Measurements from ENCODE around the gene CYS1. TPM values are rescaled to one million over a fixed set of nuclear protein-coding genes. Genes with fewer than 3 reads are reported as not detected.

The CYS1 gene
- total RNA-seq, 1 experiment from 2014 or later = 3.7 TPM

- TF ChIP-seq, protein P1, sequence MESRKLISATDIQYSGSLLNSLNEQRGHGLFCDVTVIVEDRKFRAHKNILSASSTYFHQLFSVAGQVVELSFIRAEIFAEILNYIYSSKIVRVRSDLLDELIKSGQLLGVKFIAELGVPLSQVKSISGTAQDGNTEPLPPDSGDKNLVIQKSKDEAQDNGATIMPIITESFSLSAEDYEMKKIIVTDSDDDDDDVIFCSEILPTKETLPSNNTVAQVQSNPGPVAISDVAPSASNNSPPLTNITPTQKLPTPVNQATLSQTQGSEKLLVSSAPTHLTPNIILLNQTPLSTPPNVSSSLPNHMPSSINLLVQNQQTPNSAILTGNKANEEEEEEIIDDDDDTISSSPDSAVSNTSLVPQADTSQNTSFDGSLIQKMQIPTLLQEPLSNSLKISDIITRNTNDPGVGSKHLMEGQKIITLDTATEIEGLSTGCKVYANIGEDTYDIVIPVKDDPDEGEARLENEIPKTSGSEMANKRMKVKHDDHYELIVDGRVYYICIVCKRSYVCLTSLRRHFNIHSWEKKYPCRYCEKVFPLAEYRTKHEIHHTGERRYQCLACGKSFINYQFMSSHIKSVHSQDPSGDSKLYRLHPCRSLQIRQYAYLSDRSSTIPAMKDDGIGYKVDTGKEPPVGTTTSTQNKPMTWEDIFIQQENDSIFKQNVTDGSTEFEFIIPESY (IDR thresholded peaks at IDR 0.05; ENCODE audit: extremely low read depth, insufficient replicate concordance, low read length) = no peak
- no peak for TF ChIP-seq ATF3 (IDR thresholded peaks at IDR 0.05)
Measured at GRCh38 chr2:10086950-10087349, 6.7 kb upstream of the CYS1 start (continued).

- H3K9me3 ChIP-seq (ENCODE audit: control insufficient read depth in 1 of 2, insufficient read depth in 1 of 2, low read depth in 1 of 2, low read length in 2 of 2) = no peaks in the 10 kb centered on the region
- no peak overlapping the region for H3K4me3 ChIP-seq (replicated peaks in 1 of 2; ENCODE audit: low read depth in 1 of 2, low read length in 2 of 2)
- H3K9me2 ChIP-seq (ENCODE audit: insufficient read depth) = no peaks in the 10 kb centered on the region
- H2AFZ ChIP-seq (ENCODE audit: low read depth, low read length, poor library complexity, severe bottlenecking) = no peak overlapping the region
- H3K27me3 ChIP-seq (ENCODE audit: insufficient read depth, low read length) = 0 out of 2 replicates have a peak, but pooled peaks cover 2% of the 10 kb centered on the region
- H3K36me3 ChIP-seq (ENCODE audit: control insufficient read depth in 1 of 2, insufficient read depth in 2 of 2, low read length in 2 of 2) = no peaks in the 10 kb centered on the region
- no peak overlapping the region for H3K9ac ChIP-seq (ENCODE audit: low read length)
- no peaks in the 10 kb centered on the region for H3K79me2 ChIP-seq (ENCODE audit: insufficient read depth, low read length)
- DNase-seq (ENCODE audit: low read depth, low spot score) (no peak), ATAC-seq (no peak)
- H3K4me1 ChIP-seq (ENCODE audit: control insufficient read depth in 1 of 2, insufficient read depth in 2 of 2, low read length in 2 of 2) = peaks cover 0 to under 1% of the 10 kb centered on the region in 2 experiments; a peak in 1 of 4 replicates
- ChIA-PET CTCF (interaction anchor here (1.6 to 2.2 kb wide), 3 partner anchors 12 to 349 kb away, joined by 4 to 12 read pairs (median 11); no protein-coding TSS in a partner anchor), POLR2A (no interaction called here), RAD21 (ENCODE audit: low non-redundant PET in 1 of 2, low total read pairs in 2 of 2, uncharacterized antibody in 2 of 2, unreplicated experiment in 2 of 2) (no interaction called here)
- intact Hi-C loops (cut with micrococcal nuclease) = no loop called here
- H3K4me2 ChIP-seq (ENCODE audit: low read length) = no peak overlapping the region
- H3K27ac ChIP-seq (ENCODE audit: low read depth, low read length) = no peak overlapping the region
- H4K20me1 ChIP-seq (ENCODE audit: insufficient read depth) = no peaks in the 10 kb centered on the region
- no TSS peak for BruUV-seq (replicated peaks)
- TF ChIP-seq CEBPB (IDR thresholded peaks at IDR 0.05; ENCODE audit: low read depth) (no peak), SRF (IDR thresholded peaks at IDR 0.05; ENCODE audit: low read depth) (no peak), CTCF (IDR thresholded peaks at IDR 0.05 in 2 of 3, conservative IDR thresholded peaks at IDR 0.05 in 1 of 3; ENCODE audit: borderline replicate concordance in 1 of 3, insufficient read depth in 1 of 3, low read depth in 2 of 3, low read length in 2 of 3) (no peak), TCF7L2 (IDR thresholded peaks at IDR 0.05; ENCODE audit: borderline replicate concordance, extremely low read depth, insufficient read depth, insufficient read length) (no peak), POLR2AphosphoS5 (IDR thresholded peaks at IDR 0.05; ENCODE audit: low read depth, low read length) (no peak), ELF1 (IDR thresholded peaks at IDR 0.05; ENCODE audit: borderline replicate concordance, low read depth) (no peak), EGR1 (IDR thresholded peaks at IDR 0.05; ENCODE audit: low read depth) (no peak), POLR2A (IDR thresholded peaks at IDR 0.05; ENCODE audit: borderline replicate concordance, extremely low read depth, insufficient read depth, insufficient read length) (no peak), FOSL1 (IDR thresholded peaks at IDR 0.05; ENCODE audit: low read depth) (no peak), RAD21 (IDR thresholded peaks at IDR 0.05; ENCODE audit: low read depth) (no peak), ZNF274 (IDR thresholded peaks at IDR 0.05; ENCODE audit: low read depth, low read length) (no peak)
- TF ChIP-seq, protein P1 (IDR thresholded peaks at IDR 0.05; ENCODE audit: extremely low read depth, insufficient replicate concordance, low read length) = no peak
- TF ChIP-seq, protein P2, sequence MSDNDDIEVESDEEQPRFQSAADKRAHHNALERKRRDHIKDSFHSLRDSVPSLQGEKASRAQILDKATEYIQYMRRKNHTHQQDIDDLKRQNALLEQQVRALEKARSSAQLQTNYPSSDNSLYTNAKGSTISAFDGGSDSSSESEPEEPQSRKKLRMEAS (IDR thresholded peaks at IDR 0.05) = no peak
- TF ChIP-seq, protein P3, sequence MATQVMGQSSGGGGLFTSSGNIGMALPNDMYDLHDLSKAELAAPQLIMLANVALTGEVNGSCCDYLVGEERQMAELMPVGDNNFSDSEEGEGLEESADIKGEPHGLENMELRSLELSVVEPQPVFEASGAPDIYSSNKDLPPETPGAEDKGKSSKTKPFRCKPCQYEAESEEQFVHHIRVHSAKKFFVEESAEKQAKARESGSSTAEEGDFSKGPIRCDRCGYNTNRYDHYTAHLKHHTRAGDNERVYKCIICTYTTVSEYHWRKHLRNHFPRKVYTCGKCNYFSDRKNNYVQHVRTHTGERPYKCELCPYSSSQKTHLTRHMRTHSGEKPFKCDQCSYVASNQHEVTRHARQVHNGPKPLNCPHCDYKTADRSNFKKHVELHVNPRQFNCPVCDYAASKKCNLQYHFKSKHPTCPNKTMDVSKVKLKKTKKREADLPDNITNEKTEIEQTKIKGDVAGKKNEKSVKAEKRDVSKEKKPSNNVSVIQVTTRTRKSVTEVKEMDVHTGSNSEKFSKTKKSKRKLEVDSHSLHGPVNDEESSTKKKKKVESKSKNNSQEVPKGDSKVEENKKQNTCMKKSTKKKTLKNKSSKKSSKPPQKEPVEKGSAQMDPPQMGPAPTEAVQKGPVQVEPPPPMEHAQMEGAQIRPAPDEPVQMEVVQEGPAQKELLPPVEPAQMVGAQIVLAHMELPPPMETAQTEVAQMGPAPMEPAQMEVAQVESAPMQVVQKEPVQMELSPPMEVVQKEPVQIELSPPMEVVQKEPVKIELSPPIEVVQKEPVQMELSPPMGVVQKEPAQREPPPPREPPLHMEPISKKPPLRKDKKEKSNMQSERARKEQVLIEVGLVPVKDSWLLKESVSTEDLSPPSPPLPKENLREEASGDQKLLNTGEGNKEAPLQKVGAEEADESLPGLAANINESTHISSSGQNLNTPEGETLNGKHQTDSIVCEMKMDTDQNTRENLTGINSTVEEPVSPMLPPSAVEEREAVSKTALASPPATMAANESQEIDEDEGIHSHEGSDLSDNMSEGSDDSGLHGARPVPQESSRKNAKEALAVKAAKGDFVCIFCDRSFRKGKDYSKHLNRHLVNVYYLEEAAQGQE (IDR thresholded peaks at IDR 0.05; ENCODE audit: low read depth) = no peak
Measured at GRCh38 chr2:10085668-10086059, 5.5 kb upstream of the CYS1 start.
